Nephron (organoid): ENCODE results near the gene EPS8L1.

Experiments used
- H3K27ac Mint-ChIP-seq, 3 experiments: 2 replicates each; pipeline ENCODE4 v1.8.0; 2020; ENCODE audit warnings: mixed read lengths in 3 of 3, mild to moderate bottlenecking in 2 of 3, moderate library complexity in 1 of 3
- H3K27me3 Mint-ChIP-seq: 2 replicates; pipeline ENCODE4 v1.8.0; 2021; ENCODE audit warnings: low read depth, mild to moderate bottlenecking, moderate library complexity, mixed read lengths
- H3K36me3 Mint-ChIP-seq: 2 replicates; pipeline ENCODE4 v1.8.0; 2020; ENCODE audit warnings: low read depth, mixed read lengths
- H3K4me1 Mint-ChIP-seq: 2 replicates; pipeline ENCODE4 v1.8.0; 2020; ENCODE audit warnings: mixed read lengths
- H3K4me3 Mint-ChIP-seq, 3 experiments: 2 replicates each; pipeline ENCODE4 v1.8.0; 2020; ENCODE audit warnings: mild to moderate bottlenecking in 3 of 3, mixed read lengths in 3 of 3, moderate library complexity in 2 of 3
- H3K9me3 Mint-ChIP-seq: 2 replicates; pipeline ENCODE4 v1.8.0; 2020; ENCODE audit warnings: mixed read lengths
- CTCF ChIP-seq, 3 experiments: fragments of 200-600 bp; sonication (generic); IDR thresholded peaks; one replicate each; pipeline ENCODE4 v1.5.0; 2021; ENCODE audit warnings: antibody characterized with exemption in 3 of 3; ENCODE audit not compliant: unreplicated experiment in 3 of 3

The EPS8L1 gene

GRCh38 chr19:55069865-55070197, 5.8 kb upstream of the EPS8L1 start:
- Mint-ChIP-seq H3K4me1 (peaks cover 9% of the 10 kb centered on the region), H3K9me3 (peaks cover 2% of the 10 kb centered on the region), H3K4me3 (peak overlapping the region; percentile 48 to 74 (median 59)), H3K27me3 (peaks cover 92% of the 10 kb centered on the region), H3K27ac (no peak overlapping the region), H3K36me3 (no peaks in the 10 kb centered on the region)
- TF ChIP-seq CTCF (IDR thresholded peaks at IDR 0.05; ENCODE audit: unreplicated experiment in 3 of 3), result no peak

GRCh38 chr19:55070466-55071128, 5.1 kb upstream of the EPS8L1 start:
- Mint-ChIP-seq H3K36me3 (no peaks in the 10 kb centered on the region), H3K9me3 (peaks cover 2% of the 10 kb centered on the region), H3K4me3 (peak overlapping the region in 2 of 3 experiments; percentile 8 to 46), H3K4me1 (peaks cover 9% of the 10 kb centered on the region), H3K27me3 (peaks cover 94% of the 10 kb centered on the region), H3K27ac (no peak overlapping the region)
- no peak for TF ChIP-seq CTCF (IDR thresholded peaks at IDR 0.05; ENCODE audit: unreplicated experiment in 3 of 3)

DNA sequence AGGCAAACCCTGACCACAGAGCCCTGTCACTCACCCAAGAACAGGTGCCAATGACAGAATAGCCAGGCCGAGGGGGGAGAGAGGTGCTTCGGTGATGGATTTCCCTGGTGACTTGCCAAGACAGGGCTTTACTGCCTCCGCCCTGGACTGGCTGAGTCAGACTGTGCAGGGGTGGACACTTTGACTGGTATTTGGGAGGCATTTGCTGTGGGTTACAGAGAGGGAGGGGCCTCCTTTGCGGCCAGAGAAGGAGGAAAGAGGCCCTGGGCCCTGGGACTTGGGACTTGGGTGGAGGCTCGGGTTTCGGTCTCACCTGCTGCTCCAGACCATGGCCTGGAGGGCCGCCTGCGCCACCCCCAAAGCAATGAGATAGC, 4.6 kb upstream of the EPS8L1 start:
- peaks cover 9% of the 10 kb centered on the region for H3K4me1 Mint-ChIP-seq
- no peak for TF ChIP-seq CTCF (IDR thresholded peaks at IDR 0.05; ENCODE audit: unreplicated experiment in 3 of 3)
- H3K27ac Mint-ChIP-seq, result no peak overlapping the region
- H3K27me3 Mint-ChIP-seq, result peaks cover 94% of the 10 kb centered on the region
- no peaks in the 10 kb centered on the region for H3K36me3 Mint-ChIP-seq
- H3K4me3 Mint-ChIP-seq, result no peak overlapping the region
- peaks cover 2% of the 10 kb centered on the region for H3K9me3 Mint-ChIP-seq

DNA sequence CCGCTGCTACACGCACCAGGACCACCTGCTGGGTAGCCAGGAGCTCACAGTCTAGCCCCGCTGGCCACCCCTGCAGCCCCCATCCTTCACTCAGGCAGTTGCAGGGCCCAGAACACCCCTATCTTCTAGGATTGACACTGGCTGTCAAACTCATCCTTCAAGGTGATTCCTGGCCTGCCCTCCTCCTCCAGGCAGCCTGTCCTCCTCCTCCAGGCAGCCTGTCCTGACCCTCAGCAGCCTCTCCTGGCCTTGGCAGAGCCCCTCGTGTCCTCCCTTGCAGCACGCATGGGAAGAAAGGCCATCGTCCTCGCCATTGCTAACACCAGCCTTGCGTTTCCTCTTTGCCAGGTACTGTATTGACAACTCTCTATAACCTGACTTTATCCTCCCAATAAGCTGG, 3.8 kb upstream of the EPS8L1 start:
- no peak overlapping the region for H3K27ac Mint-ChIP-seq
- peaks cover 93% of the 10 kb centered on the region for H3K27me3 Mint-ChIP-seq
- peaks cover 9% of the 10 kb centered on the region for H3K4me1 Mint-ChIP-seq
- no peak for TF ChIP-seq CTCF (IDR thresholded peaks at IDR 0.05; ENCODE audit: unreplicated experiment in 3 of 3)
- H3K4me3 Mint-ChIP-seq, result no peak overlapping the region
- H3K9me3 Mint-ChIP-seq, result peaks cover 2% of the 10 kb centered on the region
- H3K36me3 Mint-ChIP-seq, result no peaks in the 10 kb centered on the region

DNA sequence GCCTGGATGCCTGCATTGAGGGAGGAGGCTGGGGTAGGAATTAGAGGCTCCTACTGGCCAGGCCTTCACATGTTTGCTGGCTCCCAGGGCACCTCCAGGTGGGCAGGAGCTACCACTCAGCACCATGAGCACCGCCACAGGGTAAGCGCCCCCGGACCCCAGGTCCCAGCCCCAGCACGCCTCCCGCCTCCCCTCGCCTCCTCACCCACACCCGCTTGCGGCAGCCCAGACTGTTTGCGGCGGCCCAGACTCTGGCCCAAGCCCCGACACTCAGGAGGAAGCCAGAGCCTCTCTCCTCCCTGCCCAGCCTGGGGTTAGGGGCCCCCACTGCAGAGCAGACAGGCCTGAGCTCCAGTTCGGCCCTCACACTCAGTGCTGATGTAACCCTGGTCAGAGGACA, 652 bp downstream of the EPS8L1 start:
- Mint-ChIP-seq H3K4me3 (peak overlapping the region; percentile 39 to 75 (median 62)), H3K9me3 (peaks cover 2% of the 10 kb centered on the region), H3K27me3 (peaks cover 88% of the 10 kb centered on the region), H3K27ac (peak overlapping the region in 1 of 3 experiments; percentile 86), H3K36me3 (no peaks in the 10 kb centered on the region), H3K4me1 (peaks cover 6% of the 10 kb centered on the region)
- no peak for TF ChIP-seq CTCF (IDR thresholded peaks at IDR 0.05; ENCODE audit: unreplicated experiment in 3 of 3)

DNA sequence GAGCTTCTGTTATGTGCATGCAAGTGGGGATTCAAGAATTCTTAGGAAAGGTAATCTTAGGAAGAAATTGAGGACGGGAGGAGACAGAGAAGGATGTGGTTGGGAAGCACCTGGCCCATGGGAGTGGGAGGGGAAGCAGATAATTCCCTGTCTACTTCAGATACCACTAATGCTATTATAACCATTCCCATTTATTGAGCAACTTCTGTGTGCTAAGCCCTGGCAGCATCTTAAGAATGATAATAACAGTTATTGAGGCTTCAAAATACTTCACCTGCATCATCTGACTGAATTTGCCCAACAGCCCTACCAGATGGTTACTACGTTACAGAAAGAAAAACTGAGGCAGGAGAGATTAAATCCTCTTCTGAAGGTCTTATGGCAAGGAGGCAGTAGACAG, 1.4 kb downstream of the EPS8L1 start:
- H3K4me1 Mint-ChIP-seq, result peaks cover 6% of the 10 kb centered on the region
- no peaks in the 10 kb centered on the region for H3K36me3 Mint-ChIP-seq
- no peak for TF ChIP-seq CTCF (IDR thresholded peaks at IDR 0.05; ENCODE audit: unreplicated experiment in 3 of 3)
- H3K27ac Mint-ChIP-seq, result peak overlapping the region in 1 of 3 experiments; percentile 55
- H3K27me3 Mint-ChIP-seq, result peaks cover 88% of the 10 kb centered on the region
- peaks cover 2% of the 10 kb centered on the region for H3K9me3 Mint-ChIP-seq
- peak overlapping the region in 2 of 3 experiments; percentile 13 to 40 for H3K4me3 Mint-ChIP-seq
